Lower lobe of right lung (tissue), 2 donors: ENCODE results near the gene TBKBP1. TPM values are rescaled to one million over a fixed set of nuclear protein-coding genes. Genes with fewer than 3 reads are reported as not detected.

Source experiments
- ATAC-seq, 2 donors: fragments of 200-7000 bp; cut with Tn5 transposase; one replicate each; pipeline ENCODE4 v1.9.1; 2020 to 2022; ENCODE audit warnings: mild to moderate bottlenecking in 2 of 2, moderate library complexity in 2 of 2
- DNase-seq: peaks from one replicate; pipeline ENCODE4 v3.0.0-alpha.2; 2020
- H3K27ac ChIP-seq: fragments of 200-600 bp; one replicate; pipeline ENCODE4 v1.8.0; 2022
- H3K27me3 ChIP-seq: fragments of 200-600 bp; one replicate; pipeline ENCODE4 v1.8.0; 2022; ENCODE audit warnings: low read depth
- H3K36me3 ChIP-seq: fragments of 200-600 bp; one replicate; pipeline ENCODE4 v1.8.0; 2022; ENCODE audit warnings: mild to moderate bottlenecking
- H3K4me1 ChIP-seq: fragments of 200-600 bp; one replicate; pipeline ENCODE4 v1.8.0; 2022
- H3K4me3 ChIP-seq: fragments of 200-600 bp; one replicate; pipeline ENCODE4 v1.8.0; 2022; ENCODE audit warnings: mild to moderate bottlenecking
- H3K9me3 ChIP-seq: fragments of 200-600 bp; one replicate; pipeline ENCODE4 v1.8.0; 2022
- intact Hi-C: fragments of 100-400 bp; cut with DNase I; formaldehyde crosslinking; loops from one replicate; pipeline ENCODE4 v1.11.0; 2022
- total RNA-seq: library from RNA; stranded (reverse); fragmentation: NEBNext Ultra II Directional; extraction: Animal tissue kit (Norgen Biotek cat#: 25700); gene quantifications from one replicate; pipeline ENCODE4 v1.2.1, GENCODE V29; 2021
- TF ChIP-seq, protein P1 (sequence below): fragments of 200-600 bp; IDR thresholded peaks from one replicate; pipeline ENCODE4 v1.8.0; 2022; ENCODE audit warnings: antibody characterized with exemption, mild to moderate bottlenecking
- donor health status: DM: no; HTN: yes; CAD: no; lungs with severe emphysema.

Gene TBKBP1
- total RNA-seq, 1 donor from 2014 or later, result 8.3 TPM

- intact Hi-C loops, result no loop called here
- no peak overlapping the region for H3K27ac ChIP-seq
- no peak for ATAC-seq
Measured at GRCh38 chr17:47696717-47697642, 3.0 kb downstream of the TBKBP1 start.

GRCh38 chr17:47697906-47698711 is 4.1 kb downstream of the TBKBP1 start:
- Histone ChIP-seq H3K4me1 (peaks cover 24% of the 10 kb centered on the region), H3K36me3 (peaks cover 19% of the 10 kb centered on the region), H3K9me3 (no peaks in the 10 kb centered on the region), H3K27me3 (no peaks in the 10 kb centered on the region), H3K27ac (no peak overlapping the region), H3K4me3 (no peak overlapping the region)
- TF ChIP-seq, protein P1, sequence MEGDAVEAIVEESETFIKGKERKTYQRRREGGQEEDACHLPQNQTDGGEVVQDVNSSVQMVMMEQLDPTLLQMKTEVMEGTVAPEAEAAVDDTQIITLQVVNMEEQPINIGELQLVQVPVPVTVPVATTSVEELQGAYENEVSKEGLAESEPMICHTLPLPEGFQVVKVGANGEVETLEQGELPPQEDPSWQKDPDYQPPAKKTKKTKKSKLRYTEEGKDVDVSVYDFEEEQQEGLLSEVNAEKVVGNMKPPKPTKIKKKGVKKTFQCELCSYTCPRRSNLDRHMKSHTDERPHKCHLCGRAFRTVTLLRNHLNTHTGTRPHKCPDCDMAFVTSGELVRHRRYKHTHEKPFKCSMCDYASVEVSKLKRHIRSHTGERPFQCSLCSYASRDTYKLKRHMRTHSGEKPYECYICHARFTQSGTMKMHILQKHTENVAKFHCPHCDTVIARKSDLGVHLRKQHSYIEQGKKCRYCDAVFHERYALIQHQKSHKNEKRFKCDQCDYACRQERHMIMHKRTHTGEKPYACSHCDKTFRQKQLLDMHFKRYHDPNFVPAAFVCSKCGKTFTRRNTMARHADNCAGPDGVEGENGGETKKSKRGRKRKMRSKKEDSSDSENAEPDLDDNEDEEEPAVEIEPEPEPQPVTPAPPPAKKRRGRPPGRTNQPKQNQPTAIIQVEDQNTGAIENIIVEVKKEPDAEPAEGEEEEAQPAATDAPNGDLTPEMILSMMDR, result no peak
- ATAC-seq, result no peak
- intact Hi-C loops, result no loop called here
- no peak for DNase-seq

More at GRCh38 chr17:47696717-47697642, 3.0 kb downstream of the TBKBP1 start:
- Histone ChIP-seq H3K36me3 (peaks cover 19% of the 10 kb centered on the region), H3K27me3 (no peaks in the 10 kb centered on the region), H3K4me1 (peaks cover 30% of the 10 kb centered on the region), H3K9me3 (no peaks in the 10 kb centered on the region), H3K4me3 (no peak overlapping the region)
- DNase-seq, result no peak
- TF ChIP-seq, protein P1, result no peak

- H3K9me3 ChIP-seq, result no peaks in the 10 kb centered on the region
- peaks cover 19% of the 10 kb centered on the region for H3K36me3 ChIP-seq
- DNase-seq (peak; percentile 75), ATAC-seq (no peak)
- TF ChIP-seq, protein P1, result peak; percentile 95
- intact Hi-C loops, result no loop called here
- H3K4me1 ChIP-seq, result peaks cover 30% of the 10 kb centered on the region
- H3K27me3 ChIP-seq, result no peaks in the 10 kb centered on the region
- H3K4me3 ChIP-seq, result no peak overlapping the region
- H3K27ac ChIP-seq, result no peak overlapping the region
Measured at GRCh38 chr17:47698749-47699535, 5.0 kb downstream of the TBKBP1 start.

DNA sequence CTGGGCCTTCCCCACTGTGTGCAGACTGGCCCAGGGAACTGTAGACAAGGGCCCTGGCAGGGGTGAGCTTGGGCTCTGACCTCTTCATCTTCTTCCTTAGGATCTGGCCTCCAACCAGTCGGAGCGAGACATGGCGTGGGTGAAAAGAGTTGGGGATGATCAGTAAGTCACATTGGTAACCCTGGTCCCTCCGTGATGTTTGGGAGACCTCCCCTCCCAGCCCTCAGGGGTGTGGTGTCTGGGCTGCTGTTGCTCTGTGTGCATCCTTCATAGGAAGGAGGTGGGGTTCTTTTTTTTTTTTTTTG is 5.5 kb downstream of the TBKBP1 start:
- H3K27ac ChIP-seq, result no peak overlapping the region
- ATAC-seq (no peak), DNase-seq (no peak)
- peaks cover 19% of the 10 kb centered on the region for H3K36me3 ChIP-seq
- no peak overlapping the region for H3K4me3 ChIP-seq
- peaks cover 35% of the 10 kb centered on the region for H3K4me1 ChIP-seq
- H3K9me3 ChIP-seq, result no peaks in the 10 kb centered on the region
- TF ChIP-seq, protein P1, result no peak
- intact Hi-C loops, result no loop called here
- H3K27me3 ChIP-seq, result no peaks in the 10 kb centered on the region
